GM06990 (cell line): Measurements from ENCODE around the gene UBAC2.

Experiments used
- DNase-seq: peaks from one replicate; pipeline ENCODE4 v3.0.0-alpha.2; 2011; ENCODE audit not compliant: insufficient read length; ENCODE audit errors: extremely low read depth
- H3K27me3 ChIP-seq: replicated peaks from 2 replicates; pipeline ENCODE4 v1.6.0; 2011; ENCODE audit warnings: low read length; ENCODE audit not compliant: control insufficient read depth, insufficient read depth
- H3K36me3 ChIP-seq: 2 replicates; pipeline ENCODE4 v1.5.1; 2011; ENCODE audit warnings: low read length; ENCODE audit not compliant: control insufficient read depth, insufficient read depth
- H3K4me3 ChIP-seq: replicated peaks from 2 replicates; pipeline ENCODE4 v1.5.1; 2011; ENCODE audit warnings: low read depth, mild to moderate bottlenecking, control low read depth, low read length
- CTCF ChIP-seq: IDR thresholded peaks from 2 replicates; pipeline ENCODE4 v1.5.1; 2011; ENCODE audit warnings: low read length, control low read depth, mild to moderate bottlenecking, inconsistent platforms; ENCODE audit not compliant: insufficient read depth, poor library complexity, severe bottlenecking

Gene UBAC2

GRCh38 chr13:99275093-99275469 lies 74.4 kb downstream of the UBAC2 start:
- no peak for DNase-seq
- Histone ChIP-seq H3K36me3 (no peaks in the 10 kb centered on the region), H3K27me3 (no peaks in the 10 kb centered on the region), H3K4me3 (no peak overlapping the region)
- no peak for TF ChIP-seq CTCF

GRCh38 chr13:99276706-99277105 lies 76.1 kb downstream of the UBAC2 start:
- DNase-seq: no peak
- no peak for TF ChIP-seq CTCF
- Histone ChIP-seq H3K27me3 (no peaks in the 10 kb centered on the region), H3K4me3 (no peak overlapping the region), H3K36me3 (no peaks in the 10 kb centered on the region)

GRCh38 chr13:99277629-99278028 lies 77.0 kb downstream of the UBAC2 start:
- H3K4me3 ChIP-seq: no peak overlapping the region
- no peaks in the 10 kb centered on the region for H3K27me3 ChIP-seq
- no peak for TF ChIP-seq CTCF
- DNase-seq: no peak
- H3K36me3 ChIP-seq: no peaks in the 10 kb centered on the region

- no peak for DNase-seq
- Histone ChIP-seq H3K36me3 (no peaks in the 10 kb centered on the region), H3K27me3 (no peaks in the 10 kb centered on the region), H3K4me3 (no peak overlapping the region)
- no peak for TF ChIP-seq CTCF
Observed at GRCh38 chr13:99278200-99278599, 77.5 kb downstream of the UBAC2 start.

GRCh38 chr13:99278843-99279242 lies 78.2 kb downstream of the UBAC2 start:
- H3K27me3 ChIP-seq: no peaks in the 10 kb centered on the region
- DNase-seq: no peak
- no peaks in the 10 kb centered on the region for H3K36me3 ChIP-seq
- no peak for TF ChIP-seq CTCF
- H3K4me3 ChIP-seq: no peak overlapping the region

- DNase-seq: no peak
- TF ChIP-seq CTCF: no peak
- Histone ChIP-seq H3K27me3 (no peaks in the 10 kb centered on the region), H3K4me3 (no peak overlapping the region), H3K36me3 (no peaks in the 10 kb centered on the region)
Observed at GRCh38 chr13:99279637-99280036, 79.0 kb downstream of the UBAC2 start.
